ENCODE results near the gene RNF43. TPM values are rescaled to one million over a fixed set of nuclear protein-coding genes. Genes with fewer than 3 reads are reported as not detected.

Gene RNF43
- total RNA-seq, 6 experiments from 2014 or later, result not detected

DNA sequence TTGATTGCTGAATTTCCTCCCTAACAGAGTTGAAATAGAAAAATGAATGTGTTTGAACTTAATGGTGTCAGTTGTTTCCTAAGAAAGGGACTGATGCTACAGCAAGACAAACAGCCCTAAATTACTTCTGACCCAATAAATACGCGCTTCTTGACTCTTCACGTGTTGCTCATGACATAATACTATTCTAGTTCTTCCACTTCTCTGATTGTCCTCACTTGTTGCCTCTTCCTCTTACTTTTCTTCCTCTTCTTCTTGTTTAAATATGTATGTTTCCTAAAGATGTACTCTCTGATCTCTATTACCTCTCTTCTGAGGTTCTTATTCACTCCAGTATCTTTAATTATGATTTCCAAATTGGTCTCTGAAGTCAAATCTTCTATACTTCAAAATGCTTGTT lies 32.4 kb downstream of the RNF43 start:
- no peak overlapping the region for H3K4me3 Mint-ChIP-seq
- peaks cover 17% of the 10 kb centered on the region for H3K27me3 Mint-ChIP-seq (ENCODE audit: insufficient read depth)
- H3K4me1 Mint-ChIP-seq (ENCODE audit: low read depth), result no peaks in the 10 kb centered on the region
- TF ChIP-seq, protein P1, sequence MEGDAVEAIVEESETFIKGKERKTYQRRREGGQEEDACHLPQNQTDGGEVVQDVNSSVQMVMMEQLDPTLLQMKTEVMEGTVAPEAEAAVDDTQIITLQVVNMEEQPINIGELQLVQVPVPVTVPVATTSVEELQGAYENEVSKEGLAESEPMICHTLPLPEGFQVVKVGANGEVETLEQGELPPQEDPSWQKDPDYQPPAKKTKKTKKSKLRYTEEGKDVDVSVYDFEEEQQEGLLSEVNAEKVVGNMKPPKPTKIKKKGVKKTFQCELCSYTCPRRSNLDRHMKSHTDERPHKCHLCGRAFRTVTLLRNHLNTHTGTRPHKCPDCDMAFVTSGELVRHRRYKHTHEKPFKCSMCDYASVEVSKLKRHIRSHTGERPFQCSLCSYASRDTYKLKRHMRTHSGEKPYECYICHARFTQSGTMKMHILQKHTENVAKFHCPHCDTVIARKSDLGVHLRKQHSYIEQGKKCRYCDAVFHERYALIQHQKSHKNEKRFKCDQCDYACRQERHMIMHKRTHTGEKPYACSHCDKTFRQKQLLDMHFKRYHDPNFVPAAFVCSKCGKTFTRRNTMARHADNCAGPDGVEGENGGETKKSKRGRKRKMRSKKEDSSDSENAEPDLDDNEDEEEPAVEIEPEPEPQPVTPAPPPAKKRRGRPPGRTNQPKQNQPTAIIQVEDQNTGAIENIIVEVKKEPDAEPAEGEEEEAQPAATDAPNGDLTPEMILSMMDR (IDR thresholded peaks at IDR 0.05), result no peak
- no peak overlapping the region for H3K27ac Mint-ChIP-seq
- no peak for DNase-seq
- no peaks in the 10 kb centered on the region for H3K36me3 Mint-ChIP-seq (ENCODE audit: low read depth)
- no peaks in the 10 kb centered on the region for H3K9me3 Mint-ChIP-seq

DNA sequence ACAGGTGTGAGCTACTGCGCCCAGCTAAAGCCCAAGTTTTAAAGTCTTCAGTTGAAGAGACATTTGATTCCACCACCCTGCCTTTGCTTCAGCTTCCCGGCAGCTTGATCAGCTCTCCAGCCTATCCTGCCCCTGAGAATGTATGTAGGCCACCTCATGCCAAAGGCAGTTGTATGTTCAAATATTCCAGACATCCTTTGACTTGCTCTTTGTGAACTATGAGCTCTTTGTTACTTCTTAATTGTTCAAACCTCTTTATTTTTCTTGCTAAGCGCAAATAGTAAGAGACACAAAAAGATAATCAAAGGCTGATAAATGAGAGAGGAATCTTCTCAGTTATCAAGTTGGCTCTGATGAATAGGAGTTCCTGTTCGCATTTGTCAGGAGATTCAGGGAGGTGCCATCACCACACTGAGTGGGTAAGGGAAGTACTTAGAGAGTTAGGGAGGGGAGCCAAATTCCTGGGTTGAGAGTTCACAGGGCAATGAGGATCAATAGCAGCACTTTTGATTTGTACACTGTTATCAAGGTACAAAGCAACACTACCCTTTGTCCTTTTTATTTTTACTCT lies 33.4 kb downstream of the RNF43 start:
- Mint-ChIP-seq H3K27ac (no peak overlapping the region), H3K4me3 (no peak overlapping the region), H3K27me3 (ENCODE audit: insufficient read depth) (peaks cover 16% of the 10 kb centered on the region), H3K9me3 (no peaks in the 10 kb centered on the region), H3K36me3 (ENCODE audit: low read depth) (no peaks in the 10 kb centered on the region), H3K4me1 (ENCODE audit: low read depth) (no peaks in the 10 kb centered on the region)
- DNase-seq, result no peak
- TF ChIP-seq, protein P1 (IDR thresholded peaks at IDR 0.05), result no peak

DNA sequence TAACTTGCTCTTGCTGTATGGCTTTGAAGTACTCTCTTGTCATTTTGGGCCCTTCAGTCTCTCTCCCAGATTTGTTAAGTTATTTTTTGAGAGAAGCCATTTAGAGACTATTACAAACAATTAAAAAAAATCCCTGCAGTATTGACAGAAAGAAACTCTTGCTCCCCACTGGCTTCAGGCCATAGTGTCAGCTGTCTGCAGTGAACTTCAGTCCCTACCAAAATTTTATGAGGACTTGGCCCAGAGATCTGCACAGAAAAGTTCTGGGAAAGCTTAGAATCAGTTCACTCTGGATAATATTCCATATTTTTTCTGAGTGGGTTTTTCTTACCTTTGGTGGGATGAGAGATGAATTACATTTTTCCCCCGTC lies 34.5 kb downstream of the RNF43 start:
- H3K27me3 Mint-ChIP-seq (ENCODE audit: insufficient read depth), result peaks cover 14% of the 10 kb centered on the region
- H3K4me1 Mint-ChIP-seq (ENCODE audit: low read depth), result no peaks in the 10 kb centered on the region
- H3K36me3 Mint-ChIP-seq (ENCODE audit: low read depth), result no peaks in the 10 kb centered on the region
- H3K9me3 Mint-ChIP-seq, result no peaks in the 10 kb centered on the region
- DNase-seq, result no peak
- TF ChIP-seq, protein P1 (IDR thresholded peaks at IDR 0.05), result no peak
- no peak overlapping the region for H3K4me3 Mint-ChIP-seq
- no peak overlapping the region for H3K27ac Mint-ChIP-seq

DNA sequence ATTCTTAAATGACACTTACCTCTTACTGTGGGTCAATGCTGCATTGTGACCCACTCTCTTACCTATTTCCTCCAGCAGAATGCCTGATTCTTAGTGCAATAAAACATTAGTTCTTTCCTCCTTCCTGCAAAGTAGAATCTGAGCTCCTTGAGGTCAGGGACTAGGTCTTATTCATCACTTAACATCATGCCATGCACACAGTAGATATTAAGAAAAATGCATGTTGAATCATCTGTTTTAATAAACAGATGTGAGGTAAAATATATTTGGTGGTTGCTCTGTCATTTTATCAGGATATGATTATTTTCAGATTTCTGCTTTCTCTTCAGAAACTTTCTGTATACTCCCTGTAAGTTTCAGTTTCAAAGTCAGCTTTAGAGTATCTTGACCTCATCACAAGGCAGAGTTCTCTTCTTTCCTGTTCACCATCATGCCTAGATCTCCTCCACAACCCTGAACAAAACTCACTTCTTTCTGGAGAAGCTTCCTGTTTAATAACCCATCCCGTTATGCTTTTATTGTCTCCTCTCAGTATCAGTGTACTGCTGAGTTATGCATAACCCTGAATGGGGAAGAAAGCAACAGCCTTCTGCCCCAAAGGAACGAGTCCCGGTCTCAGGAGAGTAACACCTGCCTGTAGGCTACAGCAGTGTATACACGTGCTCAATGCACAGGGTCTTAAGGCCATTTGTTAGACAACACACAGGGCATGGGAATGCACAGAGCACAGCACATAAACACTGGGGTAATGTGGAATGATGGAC lies 35.0 kb downstream of the RNF43 start:
- Mint-ChIP-seq H3K36me3 (ENCODE audit: low read depth) (no peaks in the 10 kb centered on the region), H3K27ac (no peak overlapping the region), H3K9me3 (no peaks in the 10 kb centered on the region), H3K4me1 (ENCODE audit: low read depth) (no peaks in the 10 kb centered on the region), H3K4me3 (no peak overlapping the region), H3K27me3 (ENCODE audit: insufficient read depth) (peaks cover 14% of the 10 kb centered on the region)
- DNase-seq, result no peak
- TF ChIP-seq, protein P1 (IDR thresholded peaks at IDR 0.05), result no peak

DNA sequence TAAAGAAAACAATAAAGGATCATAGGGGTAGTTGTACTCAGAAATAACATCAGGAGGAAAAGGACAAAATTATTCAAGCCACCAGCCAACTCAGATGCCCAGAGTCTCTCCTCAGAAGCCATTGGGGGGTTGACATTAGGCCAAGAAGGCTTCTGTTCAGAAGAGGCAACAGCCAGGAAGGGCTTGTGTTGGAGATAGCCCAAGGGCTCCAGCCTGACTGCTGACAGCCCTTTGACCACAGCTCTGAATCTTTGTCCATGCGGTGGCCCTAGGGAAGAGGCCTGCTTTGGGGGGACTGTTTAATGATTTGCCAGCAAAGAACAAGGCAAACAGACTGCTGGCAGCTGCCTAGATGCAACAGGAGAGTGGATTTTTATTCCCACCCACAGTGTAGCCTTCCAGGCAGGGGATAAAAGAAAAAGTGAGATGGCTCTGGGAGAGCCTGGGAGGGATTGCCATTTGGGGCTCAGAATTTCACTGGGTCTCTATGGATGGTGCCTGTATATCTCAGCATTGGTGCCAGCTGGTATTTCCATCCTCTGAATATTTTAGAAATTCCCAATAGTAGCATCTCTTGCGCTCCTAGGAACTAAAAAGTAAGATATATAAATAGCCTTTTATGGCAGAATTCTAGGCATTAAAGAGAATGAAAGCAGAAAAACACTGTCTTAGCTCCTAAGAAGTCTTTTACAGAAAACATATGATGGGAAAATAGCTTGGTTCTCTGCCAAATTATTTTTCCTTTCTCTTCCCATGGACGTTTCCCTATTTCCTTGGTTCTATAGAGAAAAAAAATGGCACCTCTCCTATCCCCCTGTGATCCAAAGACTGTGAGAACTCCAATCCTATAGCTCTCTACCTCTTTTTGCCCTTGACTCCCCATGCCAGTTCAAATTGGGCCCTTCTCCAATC lies 36.0 kb downstream of the RNF43 start:
- Mint-ChIP-seq H3K4me1 (ENCODE audit: low read depth) (no peaks in the 10 kb centered on the region), H3K9me3 (no peaks in the 10 kb centered on the region), H3K27ac (no peak overlapping the region), H3K36me3 (ENCODE audit: low read depth) (no peaks in the 10 kb centered on the region), H3K4me3 (no peak overlapping the region), H3K27me3 (ENCODE audit: insufficient read depth) (peaks cover 14% of the 10 kb centered on the region)
- no peak for DNase-seq
- TF ChIP-seq, protein P1 (IDR thresholded peaks at IDR 0.05), result no peak

All from HFFc6 (cell line).